ENCODE results near the gene PAPPA. TPM values are rescaled to one million over a fixed set of nuclear protein-coding genes. Genes with fewer than 3 reads are reported as not detected.

Gene PAPPA
- polyA plus RNA-seq, 4 donors = 4.1 to 7.6 (median 4.3) TPM

DNA sequence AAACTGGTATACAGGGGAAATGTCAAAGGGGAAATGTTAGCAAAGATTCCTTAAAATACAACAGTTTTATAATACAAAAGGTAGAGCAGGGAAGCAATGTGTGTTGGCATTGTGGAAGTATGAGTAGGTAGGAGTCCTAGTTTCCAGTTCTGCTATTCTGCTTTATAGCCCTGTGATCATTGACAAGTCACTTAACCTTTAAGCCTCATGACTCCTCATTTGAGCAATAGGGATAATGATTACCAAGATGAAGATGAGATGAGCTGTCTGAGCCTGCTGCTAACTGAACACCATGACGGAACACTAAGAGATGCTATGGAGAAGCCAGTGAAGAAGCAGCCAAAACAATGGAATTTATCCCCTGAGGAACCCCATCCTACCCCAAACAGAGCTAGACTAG, 251.7 kb downstream of the PAPPA start:
- DNase-seq (ENCODE audit: low read depth in 4 of 4, low spot score in 3 of 4) = no peak

DNA sequence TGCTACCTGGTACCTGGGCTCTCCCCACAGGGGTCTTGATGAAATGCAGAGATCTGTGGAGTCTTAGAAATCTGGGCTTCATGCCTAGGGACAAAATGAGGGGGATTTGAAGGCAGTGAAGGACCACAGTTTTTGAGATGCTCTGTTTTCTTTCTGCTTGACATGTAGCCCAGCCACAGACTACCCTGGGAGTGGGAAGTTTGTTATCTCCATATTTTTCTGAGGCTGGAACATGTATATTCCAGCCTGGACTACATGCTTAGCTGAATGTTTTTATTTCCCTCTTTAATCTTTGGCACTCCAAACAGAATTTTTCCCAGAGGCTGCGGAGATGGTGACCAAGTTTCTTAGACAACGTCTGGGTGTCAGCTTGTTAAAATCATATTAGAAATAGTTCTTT, 252.9 kb downstream of the PAPPA start:
- no peak for DNase-seq (ENCODE audit: low read depth in 4 of 4, low spot score in 3 of 4)

DNA sequence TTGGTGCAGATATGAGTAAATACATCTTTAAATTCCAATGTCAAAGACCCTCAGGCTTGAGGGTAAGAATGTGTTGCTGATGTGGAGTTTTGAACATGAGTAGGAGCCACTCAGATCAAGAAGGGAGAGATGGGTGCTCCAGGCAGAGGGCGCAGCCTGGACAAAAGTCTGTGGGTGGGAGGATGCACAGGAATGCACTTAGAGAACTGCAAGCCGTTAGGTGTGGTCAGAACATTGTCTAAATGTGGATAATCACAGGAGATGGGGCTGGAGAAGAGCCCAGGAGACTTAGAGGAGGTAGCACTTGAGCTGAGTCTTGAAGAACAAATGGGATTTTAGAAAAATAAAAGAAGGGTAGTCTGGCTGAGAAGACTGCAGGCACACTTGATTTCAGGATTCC, 255.5 kb downstream of the PAPPA start:
- DNase-seq (ENCODE audit: low read depth in 4 of 4, low spot score in 3 of 4) = no peak

GRCh38 chr9:116409638-116410037, 256.0 kb downstream of the PAPPA start:
- no peak for DNase-seq (ENCODE audit: low read depth in 4 of 4, low spot score in 3 of 4)

GRCh38 chr9:116411506-116411905, 257.9 kb downstream of the PAPPA start:
- DNase-seq (ENCODE audit: low read depth in 4 of 4, low spot score in 3 of 4) = no peak

DNA sequence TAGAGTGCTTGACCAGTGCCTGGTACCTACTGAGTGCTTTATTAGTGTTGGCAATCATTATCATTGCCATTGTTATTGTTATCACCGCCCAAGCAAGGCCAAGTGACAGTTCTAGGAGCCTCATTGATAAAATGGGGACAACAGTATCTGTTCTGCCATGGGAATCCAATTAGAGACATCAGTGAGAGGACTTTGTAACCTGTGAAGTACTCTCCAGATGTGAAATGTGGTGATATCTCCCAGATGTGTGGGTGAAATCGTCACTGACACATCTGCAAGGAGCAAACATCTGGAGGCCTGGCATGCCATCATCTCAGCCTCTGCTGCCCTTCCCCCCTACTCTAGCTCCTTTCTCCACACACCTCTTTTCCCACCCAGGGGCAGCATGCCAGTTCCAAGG, 260.8 kb downstream of the PAPPA start:
- DNase-seq (ENCODE audit: low read depth in 4 of 4, low spot score in 3 of 4) = no peak

DNA sequence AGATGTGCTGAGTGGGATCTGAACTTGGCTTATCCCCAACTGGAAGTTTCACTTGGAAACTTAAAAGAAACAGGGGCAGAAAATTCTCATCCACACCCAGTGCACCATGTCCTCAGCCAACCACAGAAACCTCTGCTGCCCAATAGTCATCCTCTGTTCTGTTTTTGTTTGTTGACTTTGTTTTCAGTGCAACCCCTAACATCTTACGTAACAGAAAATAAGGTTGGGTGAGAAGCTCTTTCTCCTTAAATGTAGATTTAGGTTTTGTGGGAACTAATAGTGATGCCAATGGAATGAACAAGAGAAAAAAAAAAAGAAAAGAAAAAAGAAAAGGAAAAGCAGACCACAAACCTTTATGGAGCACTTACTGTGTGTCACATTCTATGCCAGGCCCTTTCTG, 262.8 kb downstream of the PAPPA start:
- no peak for DNase-seq (ENCODE audit: low read depth in 4 of 4, low spot score in 3 of 4)

DNA sequence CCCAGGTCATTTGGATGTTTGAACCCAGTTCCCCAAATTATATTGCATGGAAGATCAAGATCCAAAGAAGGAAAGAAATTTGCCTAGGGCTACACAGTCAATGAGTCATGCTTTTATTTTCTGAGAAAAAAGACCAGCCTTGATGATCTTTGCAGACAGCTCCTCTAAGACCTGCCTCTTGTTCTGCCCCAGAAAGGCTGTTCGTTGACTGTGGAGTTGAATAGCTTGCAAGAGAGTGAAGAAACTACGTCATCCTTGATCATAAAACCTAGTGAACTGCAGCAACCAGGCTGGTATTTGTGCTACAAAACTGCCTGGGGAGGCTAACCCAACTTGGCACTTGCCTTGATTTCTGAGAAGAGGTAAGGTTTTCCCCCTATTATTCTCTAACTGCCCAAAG, 263.9 kb downstream of the PAPPA start:
- DNase-seq (ENCODE audit: low read depth in 4 of 4, low spot score in 3 of 4) = no peak

GRCh38 chr9:116419181-116419580, 265.6 kb downstream of the PAPPA start:
- no peak for DNase-seq (ENCODE audit: low read depth in 4 of 4, low spot score in 3 of 4)

- DNase-seq (ENCODE audit: low read depth in 4 of 4, low spot score in 3 of 4) = no peak
Measured at GRCh38 chr9:116420993-116421538, 267.5 kb downstream of the PAPPA start.

GRCh38 chr9:116422119-116422979, 268.8 kb downstream of the PAPPA start:
- DNase-seq (ENCODE audit: low read depth in 4 of 4, low spot score in 3 of 4) = no peak

GRCh38 chr9:116423149-116423548, 269.6 kb downstream of the PAPPA start:
- no peak for DNase-seq (ENCODE audit: low read depth in 4 of 4, low spot score in 3 of 4)

GRCh38 chr9:116425244-116425643, 271.7 kb downstream of the PAPPA start:
- DNase-seq (ENCODE audit: low read depth in 4 of 4, low spot score in 3 of 4) = no peak

DNA sequence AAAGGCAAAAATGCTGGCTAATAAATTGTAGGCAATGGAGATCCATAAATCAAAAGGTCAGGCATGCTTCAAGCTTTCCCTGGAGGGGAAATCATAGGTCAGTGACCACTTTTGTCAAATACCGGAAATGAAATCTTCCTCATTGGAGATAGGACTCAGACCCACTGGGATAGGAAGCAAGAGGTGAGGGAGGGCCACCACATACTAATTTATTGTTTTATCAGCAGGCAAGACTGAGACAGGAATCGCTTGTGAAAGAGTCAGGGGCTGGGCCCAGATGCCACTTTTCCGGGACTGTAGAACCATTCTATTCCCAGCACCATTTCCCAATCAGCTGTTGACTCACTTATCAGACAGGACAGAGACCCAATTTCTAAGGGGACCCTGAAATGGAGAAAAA, 277.3 kb downstream of the PAPPA start:
- no peak for DNase-seq (ENCODE audit: low read depth in 4 of 4, low spot score in 3 of 4)

- no peak for DNase-seq (ENCODE audit: low read depth in 4 of 4, low spot score in 3 of 4)
Measured at GRCh38 chr9:116432051-116432450, 278.5 kb downstream of the PAPPA start.

- no peak for DNase-seq (ENCODE audit: low read depth in 4 of 4, low spot score in 3 of 4)
Measured at GRCh38 chr9:116434314-116434713, 280.7 kb downstream of the PAPPA start.

- no peak for DNase-seq (ENCODE audit: low read depth in 4 of 4, low spot score in 3 of 4)
Measured at GRCh38 chr9:116435706-116436105, 282.1 kb downstream of the PAPPA start.

DNA sequence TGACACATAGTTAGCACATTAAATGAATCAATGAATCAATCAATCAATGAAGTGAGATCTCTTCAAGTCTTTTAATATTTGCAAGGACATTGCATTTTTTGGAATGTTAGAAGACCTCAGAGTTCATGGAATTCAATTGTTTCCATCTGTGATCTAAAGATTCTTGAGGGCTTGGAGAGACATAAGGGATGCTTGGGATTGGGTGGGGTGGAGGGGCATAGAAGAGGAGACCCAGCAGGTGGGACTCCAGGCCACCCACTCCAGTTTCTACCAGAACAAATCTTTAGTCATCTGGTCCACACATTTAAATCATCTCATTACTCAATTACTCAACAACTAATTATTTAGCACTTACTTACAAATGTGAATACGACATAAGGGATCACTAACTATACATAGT, 282.5 kb downstream of the PAPPA start:
- no peak for DNase-seq (ENCODE audit: low read depth in 4 of 4, low spot score in 3 of 4)

DNA sequence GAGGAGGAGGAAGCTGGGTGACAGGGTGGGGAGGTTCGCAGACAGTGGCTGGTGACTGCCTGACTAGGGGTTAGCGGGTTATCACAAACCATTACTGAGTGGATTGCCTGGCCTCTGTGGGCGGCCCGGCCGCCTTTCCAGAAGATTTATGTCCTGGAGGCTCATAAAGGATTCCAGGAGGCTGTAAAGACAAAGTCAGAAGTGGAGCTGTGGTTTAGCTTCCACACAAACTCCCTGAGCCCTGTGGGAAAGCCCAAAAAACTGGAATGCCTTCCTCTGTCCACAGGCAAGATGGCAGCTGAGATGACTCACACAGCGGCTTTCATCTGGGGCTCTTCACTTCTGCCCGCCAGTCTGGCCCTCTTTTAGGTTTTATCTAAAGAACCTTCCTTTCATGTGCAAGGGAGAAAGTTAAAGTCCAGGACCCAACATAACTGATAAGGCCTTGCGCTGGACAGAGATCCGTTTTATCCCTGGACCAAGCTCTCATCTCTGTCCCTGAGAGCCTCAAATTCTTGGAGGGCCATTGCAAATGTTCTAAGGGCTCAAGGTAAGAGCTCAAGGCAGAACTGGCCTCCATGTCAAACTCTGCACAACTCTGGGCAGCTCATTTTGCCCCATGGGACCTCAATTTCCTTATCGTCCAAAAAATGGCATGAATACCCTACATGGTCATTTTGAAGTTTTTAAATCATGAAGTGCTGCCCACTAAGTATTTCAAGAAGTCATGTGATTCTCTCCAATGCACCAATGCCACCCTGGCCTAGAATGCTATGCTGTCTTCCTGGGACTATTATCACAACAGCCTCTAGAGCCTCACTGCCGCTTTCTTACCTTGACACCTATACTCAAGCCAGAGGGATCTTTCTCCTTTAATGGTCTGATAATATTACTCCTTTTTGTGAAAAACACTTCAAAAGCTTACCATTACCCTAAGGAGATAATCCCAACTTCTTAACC, 284.1 kb downstream of the PAPPA start:
- no peak for DNase-seq (ENCODE audit: low read depth in 4 of 4, low spot score in 3 of 4)

- DNase-seq (ENCODE audit: low read depth in 4 of 4, low spot score in 3 of 4) = no peak
Measured at GRCh38 chr9:116442528-116442927, 288.9 kb downstream of the PAPPA start.

GRCh38 chr9:116447934-116448333, 294.3 kb downstream of the PAPPA start:
- DNase-seq (ENCODE audit: low read depth in 4 of 4, low spot score in 3 of 4) = peak in 3 of 4 donors; percentile 65 to 74 (median 65)
